Upper lobe of left lung (tissue), 6 donors: Measurements from ENCODE around the gene LOXL1. TPM values are rescaled to one million over a fixed set of nuclear protein-coding genes. Genes with fewer than 3 reads are reported as not detected.
A peak's percentile ranks its signal among the peaks of the same experiment; 100 is the strongest.
"Not testable (repeated sequence)": the region's sequence is repeated elsewhere in the genome, so short reads cannot be mapped to it uniquely, and the experiment has no call there.

Experiments
- ATAC-seq, 2 donors: fragments of 200-7000 bp; cut with Tn5 transposase; one replicate each; pipeline ENCODE4 v1.9.1; 2022; ENCODE audit warnings: mild to moderate bottlenecking in 2 of 2, moderate library complexity in 2 of 2; ENCODE audit not compliant: low FRiP score in 2 of 2
- DNase-seq, 2 donors: peaks; one replicate each; pipeline ENCODE4 v3.0.0-alpha.2; 2019 to 2020
- H3K27ac ChIP-seq, 4 donors: fragments of 200-600 bp; sonication (generic); one replicate each; pipeline ENCODE4 v1.5.1; 2016 to 2019
- H3K27me3 ChIP-seq, 4 donors: fragments of 200-600 bp; sonication (generic); one replicate each; pipeline ENCODE4 v1.5.1; 2017 to 2019
- H3K36me3 ChIP-seq, 4 donors: fragments of 200-600 bp; sonication (generic); one replicate each; pipeline ENCODE4 v1.5.1; 2016 to 2019
- H3K4me1 ChIP-seq, 4 donors: fragments of 200-600 bp; sonication (generic); one replicate each; pipeline ENCODE4 v1.5.1; 2018 to 2019
- H3K4me3 ChIP-seq, 4 donors: fragments of 200-600 bp; sonication (generic); one replicate each; pipeline ENCODE4 v1.5.1; 2017 to 2019; ENCODE audit warnings: mild to moderate bottlenecking in 2 of 4, moderate library complexity in 1 of 4
- H3K9me3 ChIP-seq, 4 donors: fragments of 200-600 bp; sonication (generic); one replicate each; pipeline ENCODE4 v1.5.1; 2018 to 2019
- EP300 ChIP-seq, 4 donors: sonication (generic); formaldehyde crosslinking; IDR thresholded peaks; one replicate each; pipeline ENCODE4 v1.5.1; 2017; ENCODE audit warnings: antibody characterized with exemption in 4 of 4, control low read depth in 2 of 4
- POLR2A ChIP-seq, 4 donors: fragments of 450-650 bp; IDR thresholded peaks; one replicate each; pipeline ENCODE4 v1.5.1; 2016 to 2017; ENCODE audit warnings: antibody characterized with exemption in 4 of 4, mild to moderate bottlenecking in 2 of 4
- POLR2AphosphoS5 ChIP-seq, 2 donors: sonication (generic); formaldehyde crosslinking; IDR thresholded peaks; one replicate each; pipeline ENCODE4 v1.5.1; 2017; ENCODE audit warnings: antibody characterized with exemption in 2 of 2
- WGBS, 2 donors: methylation state at CpG; one replicate each; pipeline ENCODE4 v1.1.5; 2017 to 2018; 5-methylcytosine and 5-hydroxymethylcytosine counted together
- total RNA-seq, 6 donors: library from RNA; depleted of rRNA in 4 of 6; stranded (reverse); fragments of >200 nt in 4 of 6; gene quantifications; one replicate each; pipeline versions ENCODE4 v1.1.0 to v1.2.1, GENCODE V29; 2016 to 2021
- TF ChIP-seq, protein P1 (sequence below), 6 experiments: fragments of 450-650 bp in 4 of 6; fragments of 200-600 bp in 2 of 6; sonication (generic) in 2 of 6; IDR thresholded peaks; one replicate each; pipeline ENCODE4 v1.5.1; 2016 to 2019; ENCODE audit warnings: antibody characterized with exemption in 6 of 6
- donor health status: DM: no; HTN: no; CAD: no; lungs with moderate emphysema.
- donor health status: DM: no; HTN: yes; CAD: no; lungs with severe emphysema.

LOXL1 gene
- total RNA-seq, 6 donors from 2014 or later, result 6.0 to 25.9 (median 8.0) TPM

DNA sequence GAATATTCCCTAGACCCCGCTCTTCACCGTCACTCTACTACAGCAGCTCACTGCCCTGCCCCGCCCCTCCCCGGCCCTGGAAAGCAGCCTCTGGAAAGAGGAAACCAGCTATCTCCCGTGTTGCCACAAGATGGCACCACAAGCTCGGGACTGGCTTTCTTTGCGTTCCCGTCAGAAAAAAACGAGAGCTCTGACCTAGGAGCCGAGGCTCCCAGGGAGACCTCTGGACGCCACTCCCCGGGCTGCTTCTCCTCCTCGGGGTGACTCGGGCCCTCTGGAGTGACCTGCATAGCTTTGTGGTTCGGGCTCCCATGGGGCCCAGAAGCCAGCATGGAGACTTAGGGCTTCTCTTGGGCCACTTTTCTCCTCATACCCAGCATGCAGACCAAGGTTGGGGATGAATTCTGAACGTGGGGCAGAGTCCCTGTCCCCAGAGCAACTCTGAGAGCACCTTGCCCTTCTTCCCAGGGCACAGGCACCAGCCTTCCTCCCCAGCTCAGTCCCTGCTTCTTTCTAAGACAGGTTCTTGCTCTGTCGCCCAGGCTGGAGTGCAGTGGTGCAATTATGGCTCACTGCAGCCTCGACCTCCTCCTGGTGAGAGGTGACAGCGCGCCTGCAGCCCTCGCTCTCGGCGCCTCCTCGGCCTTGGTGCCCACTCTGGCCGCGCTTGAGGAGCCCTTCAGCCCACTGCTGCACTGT lies 46.9 kb downstream of the LOXL1 start:
- WGBS, 2 donors, result 15 to 28% methylated on average over 15 to 18 of the region's 26 CpGs
- H3K9me3 ChIP-seq, result no peaks in the 10 kb centered on the region

DNA sequence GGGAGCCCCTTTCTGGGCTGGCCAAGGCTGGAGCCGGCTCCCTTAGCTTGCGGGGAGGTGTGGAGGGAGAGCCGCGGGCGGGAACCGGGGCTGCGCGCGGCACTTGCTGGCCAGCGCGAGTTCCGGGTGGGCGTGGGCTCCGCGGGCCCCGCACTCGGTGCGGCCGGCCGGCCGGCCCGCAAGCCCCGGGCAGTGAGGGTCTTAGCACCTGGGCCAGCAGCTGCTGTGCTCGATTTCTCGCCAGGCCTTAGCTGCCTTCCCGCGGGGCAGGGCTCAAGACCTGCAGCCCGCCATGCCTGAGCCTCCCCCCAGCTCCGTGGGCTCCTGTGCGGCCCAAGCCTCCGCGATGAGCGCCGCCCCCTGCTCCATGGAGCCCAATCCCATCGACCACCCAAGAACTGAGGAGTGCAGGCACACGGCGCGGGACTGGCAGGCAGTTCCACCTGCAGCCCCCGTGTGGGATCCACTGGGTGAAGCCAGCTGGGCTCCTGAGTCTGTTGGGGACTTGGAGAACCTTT lies 47.5 kb downstream of the LOXL1 start:
- Histone ChIP-seq H3K4me1 (peaks cover 6 to 22% (median 9%) of the 10 kb centered on the region in 4 donors), H3K27ac (peak overlapping the region in 1 of 4 donors; percentile 3), H3K4me3 (peak overlapping the region in 3 of 4 donors; percentile 1 to 35 (median 35))
- H3K36me3 ChIP-seq, H3K9me3 ChIP-seq, ATAC-seq, H3K27me3 ChIP-seq: not testable (repeated sequence)
- DNase-seq, result peak in 1 of 2 donors; percentile 75
- 82 to 89% methylated on average over 18 to 36 of the region's 39 CpGs for WGBS, 2 donors

More for the DNA sequence above, 46.9 kb downstream of the LOXL1 start:
- Histone ChIP-seq H3K4me1 (peaks cover 6 to 22% (median 9%) of the 10 kb centered on the region in 4 donors), H3K4me3 (peak overlapping the region in 3 of 4 donors; percentile 1 to 35 (median 35)), H3K27me3 (no peaks in the 10 kb centered on the region), H3K36me3 (no peaks in the 10 kb centered on the region), H3K27ac (peak overlapping the region in 1 of 4 donors; percentile 3)
- TF ChIP-seq, protein P1, sequence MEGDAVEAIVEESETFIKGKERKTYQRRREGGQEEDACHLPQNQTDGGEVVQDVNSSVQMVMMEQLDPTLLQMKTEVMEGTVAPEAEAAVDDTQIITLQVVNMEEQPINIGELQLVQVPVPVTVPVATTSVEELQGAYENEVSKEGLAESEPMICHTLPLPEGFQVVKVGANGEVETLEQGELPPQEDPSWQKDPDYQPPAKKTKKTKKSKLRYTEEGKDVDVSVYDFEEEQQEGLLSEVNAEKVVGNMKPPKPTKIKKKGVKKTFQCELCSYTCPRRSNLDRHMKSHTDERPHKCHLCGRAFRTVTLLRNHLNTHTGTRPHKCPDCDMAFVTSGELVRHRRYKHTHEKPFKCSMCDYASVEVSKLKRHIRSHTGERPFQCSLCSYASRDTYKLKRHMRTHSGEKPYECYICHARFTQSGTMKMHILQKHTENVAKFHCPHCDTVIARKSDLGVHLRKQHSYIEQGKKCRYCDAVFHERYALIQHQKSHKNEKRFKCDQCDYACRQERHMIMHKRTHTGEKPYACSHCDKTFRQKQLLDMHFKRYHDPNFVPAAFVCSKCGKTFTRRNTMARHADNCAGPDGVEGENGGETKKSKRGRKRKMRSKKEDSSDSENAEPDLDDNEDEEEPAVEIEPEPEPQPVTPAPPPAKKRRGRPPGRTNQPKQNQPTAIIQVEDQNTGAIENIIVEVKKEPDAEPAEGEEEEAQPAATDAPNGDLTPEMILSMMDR (IDR thresholded peaks at IDR 0.05), result peak; percentile 85 to 91 (median 88)
- TF ChIP-seq EP300 (IDR thresholded peaks at IDR 0.05) (no peak), POLR2AphosphoS5 (IDR thresholded peaks at IDR 0.05) (no peak), POLR2A (IDR thresholded peaks at IDR 0.05) (no peak)
- peak; percentile 85 to 88 for DNase-seq
- ATAC-seq, result peak; percentile 93 to 94

GRCh38 chr15:73975440-73976125 lies 49.3 kb downstream of the LOXL1 start:
- H3K9me3 ChIP-seq, ATAC-seq, H3K27me3 ChIP-seq, H3K4me3 ChIP-seq, DNase-seq, H3K27ac ChIP-seq, H3K36me3 ChIP-seq: not testable (repeated sequence)
- H3K4me1 ChIP-seq, result peaks cover 6 to 22% (median 9%) of the 10 kb centered on the region in 4 donors
- WGBS, 2 donors, result 47 to 49% methylated on average over 18 of the region's 18 CpGs

DNA sequence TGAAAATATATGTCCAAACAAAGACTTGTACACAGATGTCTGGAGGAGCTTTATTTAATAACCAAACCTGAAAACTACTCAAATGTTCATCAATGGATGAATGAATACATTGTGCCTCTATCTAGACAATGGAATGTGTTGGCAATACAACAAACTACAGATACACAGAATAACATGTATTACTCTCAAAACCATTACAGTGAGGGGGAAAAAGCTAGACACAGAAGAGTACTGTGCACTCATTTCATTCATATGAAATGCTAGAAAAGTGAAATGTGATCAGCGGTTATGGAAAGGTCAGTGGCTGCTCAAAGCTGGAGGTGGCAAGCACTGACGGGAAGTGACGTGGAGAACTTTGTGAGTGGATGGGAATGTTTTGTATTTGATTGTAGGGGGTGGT lies 52.6 kb downstream of the LOXL1 start:
- no peak for ATAC-seq
- DNase-seq, result no peak
- Histone ChIP-seq H3K27ac (no peak overlapping the region), H3K9me3 (no peaks in the 10 kb centered on the region), H3K36me3 (peaks cover 0 to 2% (median 0%) of the 10 kb centered on the region in 4 donors), H3K4me3 (no peak overlapping the region), H3K27me3 (no peaks in the 10 kb centered on the region), H3K4me1 (peaks cover 26 to 41% (median 29%) of the 10 kb centered on the region in 4 donors)
- TF ChIP-seq, protein P1 (IDR thresholded peaks at IDR 0.05), result no peak
- TF ChIP-seq POLR2AphosphoS5 (IDR thresholded peaks at IDR 0.05) (no peak), EP300 (IDR thresholded peaks at IDR 0.05) (no peak), POLR2A (IDR thresholded peaks at IDR 0.05) (no peak)
- 83 to 88% methylated on average over 3 of the region's 3 CpGs for WGBS, 2 donors

- no peaks in the 10 kb centered on the region for H3K27me3 ChIP-seq
- 91 to 100% methylated on average over 1 of the region's 1 CpG for WGBS, 2 donors
- no peak for ATAC-seq
- TF ChIP-seq POLR2AphosphoS5 (IDR thresholded peaks at IDR 0.05) (no peak), POLR2A (IDR thresholded peaks at IDR 0.05) (no peak), EP300 (IDR thresholded peaks at IDR 0.05) (no peak)
- TF ChIP-seq, protein P1 (IDR thresholded peaks at IDR 0.05), result no peak
- no peaks in the 10 kb centered on the region for H3K9me3 ChIP-seq
- H3K4me1 ChIP-seq, result peaks cover 34 to 48% (median 36%) of the 10 kb centered on the region in 4 donors
- H3K36me3 ChIP-seq, result peaks cover 0 to 7% (median 0%) of the 10 kb centered on the region in 4 donors
- H3K27ac ChIP-seq, result no peak overlapping the region
- no peak overlapping the region for H3K4me3 ChIP-seq
- no peak for DNase-seq
Observed at GRCh38 chr15:73979636-73980035, 53.4 kb downstream of the LOXL1 start.
